Measurements from ENCODE around the gene CACNA1C.

The CACNA1C gene

GRCh38 chr12:2566161-2566560, 513.4 kb downstream of the CACNA1C start:
- no peak for TF ChIP-seq CTCF (conservative IDR thresholded peaks at IDR 0.05)
- H3K27ac ChIP-seq: no peak overlapping the region

- TF ChIP-seq CTCF (conservative IDR thresholded peaks at IDR 0.05): no peak
- no peak overlapping the region for H3K27ac ChIP-seq
Measured at GRCh38 chr12:2567711-2568110, 514.9 kb downstream of the CACNA1C start.

GRCh38 chr12:2570562-2570961, 517.8 kb downstream of the CACNA1C start:
- no peak overlapping the region for H3K27ac ChIP-seq
- no peak for TF ChIP-seq CTCF (conservative IDR thresholded peaks at IDR 0.05)

- no peak overlapping the region for H3K27ac ChIP-seq
- TF ChIP-seq CTCF (conservative IDR thresholded peaks at IDR 0.05): no peak
Measured at GRCh38 chr12:2574355-2574935, 521.7 kb downstream of the CACNA1C start.

GRCh38 chr12:2575245-2575644, 522.5 kb downstream of the CACNA1C start:
- no peak for TF ChIP-seq CTCF (conservative IDR thresholded peaks at IDR 0.05)

GRCh38 chr12:2578211-2578610, 525.4 kb downstream of the CACNA1C start:
- TF ChIP-seq CTCF (conservative IDR thresholded peaks at IDR 0.05): no peak
- no peak overlapping the region for H3K27ac ChIP-seq

More at GRCh38 chr12:2575245-2575644, 522.5 kb downstream of the CACNA1C start:
- no peak overlapping the region for H3K27ac ChIP-seq

GRCh38 chr12:2578772-2579171, 526.0 kb downstream of the CACNA1C start:
- H3K27ac ChIP-seq: no peak overlapping the region
- TF ChIP-seq CTCF (conservative IDR thresholded peaks at IDR 0.05): no peak
